Suprapubic skin (tissue), 3 donors: Measurements from ENCODE around the gene HHEX.

Experiments
- CTCF ChIP-seq, 2 donors: fragments of 200-600 bp in 1 of 2; fragments of 450-650 bp in 1 of 2; sonication (generic) in 1 of 2; IDR thresholded peaks; one replicate each; pipeline ENCODE4 v1.5.1; 2016 to 2019; ENCODE audit warnings: antibody characterized with exemption in 2 of 2, mild to moderate bottlenecking in 1 of 2, moderate library complexity in 1 of 2
- POLR2A ChIP-seq, 2 donors: fragments of 450-650 bp; IDR thresholded peaks; one replicate each; pipeline ENCODE4 v1.6.1; 2017; ENCODE audit warnings: antibody characterized with exemption in 2 of 2, mild to moderate bottlenecking in 2 of 2, moderate library complexity in 2 of 2

- no peak for TF ChIP-seq CTCF (IDR thresholded peaks at IDR 0.05)
- no peak for TF ChIP-seq POLR2A (IDR thresholded peaks at IDR 0.05)
These were observed 43.2 kb downstream of the HHEX start for GRCh38 chr10:92732958-92733357.
